Testis (tissue), 2 donors: ENCODE measurements around the gene BSPRY.

Experiments
- POLR2A ChIP-seq: fragments of 450-650 bp; IDR thresholded peaks from one replicate; pipeline ENCODE4 v1.6.1; 2017; ENCODE audit warnings: antibody characterized with exemption, mild to moderate bottlenecking, moderate library complexity
- TF ChIP-seq, protein P1 (sequence below), 3 experiments: fragments of 450-650 bp in 2 of 3; fragments of 200-600 bp in 1 of 3; sonication (generic) in 1 of 3; IDR thresholded peaks; one replicate each; pipeline ENCODE4 v1.5.1; 2016 to 2019; ENCODE audit warnings: antibody characterized with exemption in 3 of 3, mild to moderate bottlenecking in 2 of 3, moderate library complexity in 1 of 3

DNA sequence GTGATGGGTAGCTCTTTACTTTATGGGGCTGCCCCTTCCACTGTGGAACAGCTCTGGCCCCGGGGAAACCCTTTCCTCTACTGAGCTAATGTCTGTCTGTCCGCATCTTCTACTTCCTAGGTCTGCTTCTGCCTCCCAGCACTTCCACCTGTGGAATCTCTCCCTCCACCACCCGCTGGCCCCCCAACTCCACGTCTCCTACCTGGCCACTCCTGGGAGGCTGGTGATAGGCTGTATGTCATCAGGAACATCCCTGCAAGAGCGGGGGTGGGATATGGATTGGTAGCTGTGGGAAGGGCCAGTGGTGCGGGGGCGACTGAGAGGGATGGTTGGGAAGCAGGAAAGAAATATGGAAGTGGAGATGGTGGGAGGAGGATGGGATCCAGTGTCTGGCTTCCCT is 42.6 kb downstream of the BSPRY start:
- TF ChIP-seq, protein P1, sequence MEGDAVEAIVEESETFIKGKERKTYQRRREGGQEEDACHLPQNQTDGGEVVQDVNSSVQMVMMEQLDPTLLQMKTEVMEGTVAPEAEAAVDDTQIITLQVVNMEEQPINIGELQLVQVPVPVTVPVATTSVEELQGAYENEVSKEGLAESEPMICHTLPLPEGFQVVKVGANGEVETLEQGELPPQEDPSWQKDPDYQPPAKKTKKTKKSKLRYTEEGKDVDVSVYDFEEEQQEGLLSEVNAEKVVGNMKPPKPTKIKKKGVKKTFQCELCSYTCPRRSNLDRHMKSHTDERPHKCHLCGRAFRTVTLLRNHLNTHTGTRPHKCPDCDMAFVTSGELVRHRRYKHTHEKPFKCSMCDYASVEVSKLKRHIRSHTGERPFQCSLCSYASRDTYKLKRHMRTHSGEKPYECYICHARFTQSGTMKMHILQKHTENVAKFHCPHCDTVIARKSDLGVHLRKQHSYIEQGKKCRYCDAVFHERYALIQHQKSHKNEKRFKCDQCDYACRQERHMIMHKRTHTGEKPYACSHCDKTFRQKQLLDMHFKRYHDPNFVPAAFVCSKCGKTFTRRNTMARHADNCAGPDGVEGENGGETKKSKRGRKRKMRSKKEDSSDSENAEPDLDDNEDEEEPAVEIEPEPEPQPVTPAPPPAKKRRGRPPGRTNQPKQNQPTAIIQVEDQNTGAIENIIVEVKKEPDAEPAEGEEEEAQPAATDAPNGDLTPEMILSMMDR (IDR thresholded peaks at IDR 0.05): no peak
- TF ChIP-seq POLR2A: no peak
